Measurements from ENCODE around the gene CHTF18. TPM values are rescaled to one million over a fixed set of nuclear protein-coding genes. Genes with fewer than 3 reads are reported as not detected.
A peak's percentile ranks its signal among the peaks of the same experiment; 100 is the strongest.

CHTF18 gene
- total and polyA plus RNA-seq, 9 of the 15 experiments (the other 6 are each of a cell fraction or from before 2014, with no cell fraction given): 2.5 to 123 (median 17.0) TPM

DNA sequence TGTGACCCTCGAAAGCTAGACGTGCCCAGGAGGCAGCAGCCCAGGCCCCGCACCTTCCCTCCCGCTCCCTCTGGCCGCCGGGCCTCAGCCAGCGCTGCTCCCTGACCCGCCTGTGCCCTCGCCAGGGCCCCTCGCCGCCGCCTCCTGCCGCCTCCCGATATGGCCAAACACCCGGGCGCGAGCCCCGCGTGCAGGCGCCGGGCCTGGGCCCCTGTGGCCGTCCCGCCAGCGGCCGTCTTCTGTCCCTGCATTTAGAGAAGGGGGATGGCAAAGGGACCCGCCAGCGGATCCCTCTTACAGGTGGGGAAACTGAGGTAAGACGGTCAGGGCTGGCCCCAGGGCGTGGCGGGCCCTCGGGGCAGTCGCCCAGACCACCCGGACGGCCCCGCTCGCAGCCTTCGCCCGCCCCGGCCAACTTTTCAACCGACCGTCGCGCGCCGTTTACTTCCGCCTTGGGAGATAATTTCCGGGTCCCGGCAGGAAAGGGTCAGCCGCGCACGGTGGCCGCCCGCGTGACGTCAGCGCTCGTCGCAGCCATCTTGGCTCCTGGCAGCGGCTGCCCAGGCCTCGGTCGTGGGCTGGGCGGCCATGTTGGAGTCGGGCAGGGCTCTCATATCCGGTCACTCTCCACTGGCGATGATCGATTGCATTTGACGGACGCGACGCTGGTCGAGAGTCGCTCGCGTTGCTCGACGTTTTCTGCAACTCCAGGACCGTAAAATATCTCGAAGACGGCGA is 19.1 kb downstream of the CHTF18 start (continued):
- no peak for TF ChIP-seq ZBTB43 (CRISPR knock-in tag; IDR thresholded peaks at IDR 0.05)
- no peak for TF ChIP-seq PPARD (CRISPR knock-in tag; IDR thresholded peaks at IDR 0.05)
- TF ChIP-seq, protein P1, sequence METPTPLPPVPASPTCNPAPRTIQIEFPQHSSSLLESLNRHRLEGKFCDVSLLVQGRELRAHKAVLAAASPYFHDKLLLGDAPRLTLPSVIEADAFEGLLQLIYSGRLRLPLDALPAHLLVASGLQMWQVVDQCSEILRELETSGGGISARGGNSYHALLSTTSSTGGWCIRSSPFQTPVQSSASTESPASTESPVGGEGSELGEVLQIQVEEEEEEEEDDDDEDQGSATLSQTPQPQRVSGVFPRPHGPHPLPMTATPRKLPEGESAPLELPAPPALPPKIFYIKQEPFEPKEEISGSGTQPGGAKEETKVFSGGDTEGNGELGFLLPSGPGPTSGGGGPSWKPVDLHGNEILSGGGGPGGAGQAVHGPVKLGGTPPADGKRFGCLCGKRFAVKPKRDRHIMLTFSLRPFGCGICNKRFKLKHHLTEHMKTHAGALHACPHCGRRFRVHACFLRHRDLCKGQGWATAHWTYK (CRISPR knock-in tag; IDR thresholded peaks at IDR 0.05): 0 out of 2 replicates have a peak, but pooled peaks have one; percentile 71
- TF ChIP-seq RBBP5 (IDR thresholded peaks at IDR 0.05; ENCODE audit: borderline replicate concordance, insufficient read depth, low read length, poor library complexity, severe bottlenecking): peak; percentile 88
- TF ChIP-seq SIN3B (IDR thresholded peaks at IDR 0.05; ENCODE audit: low read depth): peak; percentile 82
- TF ChIP-seq SP2 (IDR thresholded peaks at IDR 0.05; ENCODE audit: extremely low read depth, low read depth, low read length, poor library complexity, severe bottlenecking): no peak
- TF ChIP-seq RCOR1 (IDR thresholded peaks at IDR 0.05; ENCODE audit: borderline replicate concordance in 1 of 2, low read depth in 2 of 2, low read length in 2 of 2): 0 out of 4 replicates have a peak, but pooled peaks of 1 of the 2 experiments have one; percentile 3
- TF ChIP-seq USF1 (CRISPR knock-in tag; IDR thresholded peaks at IDR 0.05): peak; percentile 39; the same call in 1 of the 2 replicates
- TF ChIP-seq ID3 (CRISPR knock-in tag; IDR thresholded peaks at IDR 0.05): no peak
- TF ChIP-seq ID3 (tag; IDR thresholded peaks at IDR 0.05): peak; percentile 77; the same call in 1 of the 2 replicates
- peak; percentile 56 for TF ChIP-seq NFIC (IDR thresholded peaks at IDR 0.05)
- TF ChIP-seq, protein P2, sequence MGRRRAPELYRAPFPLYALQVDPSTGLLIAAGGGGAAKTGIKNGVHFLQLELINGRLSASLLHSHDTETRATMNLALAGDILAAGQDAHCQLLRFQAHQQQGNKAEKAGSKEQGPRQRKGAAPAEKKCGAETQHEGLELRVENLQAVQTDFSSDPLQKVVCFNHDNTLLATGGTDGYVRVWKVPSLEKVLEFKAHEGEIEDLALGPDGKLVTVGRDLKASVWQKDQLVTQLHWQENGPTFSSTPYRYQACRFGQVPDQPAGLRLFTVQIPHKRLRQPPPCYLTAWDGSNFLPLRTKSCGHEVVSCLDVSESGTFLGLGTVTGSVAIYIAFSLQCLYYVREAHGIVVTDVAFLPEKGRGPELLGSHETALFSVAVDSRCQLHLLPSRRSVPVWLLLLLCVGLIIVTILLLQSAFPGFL (CRISPR knock-in tag; IDR thresholded peaks at IDR 0.05): peak; percentile 98; the same call in 1 of the 2 replicates
- TF ChIP-seq SP1 (CRISPR knock-in tag; IDR thresholded peaks at IDR 0.05): peak; percentile 81
- peak; percentile 30 for TF ChIP-seq U2AF1 (optimal IDR thresholded peaks at IDR 0.05; ENCODE audit: low read depth, low read length)
- TF ChIP-seq PHB (CRISPR knock-in tag; IDR thresholded peaks at IDR 0.05): no peak
- TF ChIP-seq NBN (IDR thresholded peaks at IDR 0.05; ENCODE audit: low read depth): peak; percentile 70; the same call in 1 of the 2 replicates
- peak; percentile 57; the same call in 1 of the 2 replicates for TF ChIP-seq CTBP1 (IDR thresholded peaks at IDR 0.05; ENCODE audit: borderline replicate concordance)
- peak; percentile 79 for TF ChIP-seq EP400 (IDR thresholded peaks at IDR 0.05)
- TF ChIP-seq, protein P3, sequence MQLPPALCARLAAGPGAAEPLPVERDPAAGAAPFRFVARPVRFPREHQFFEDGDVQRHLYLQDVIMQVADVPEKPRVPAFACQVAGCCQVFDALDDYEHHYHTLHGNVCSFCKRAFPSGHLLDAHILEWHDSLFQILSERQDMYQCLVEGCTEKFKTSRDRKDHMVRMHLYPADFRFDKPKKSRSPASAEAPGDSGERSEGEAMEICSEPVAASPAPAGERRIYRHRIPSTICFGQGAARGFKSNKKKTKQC (CRISPR knock-in tag; IDR thresholded peaks at IDR 0.05): peak; percentile 54
- peak in 1 of 2 experiments; percentile 26; a peak in 1 of 4 replicates for TF ChIP-seq NONO (IDR thresholded peaks at IDR 0.05; ENCODE audit: low read depth in 2 of 2, low read length in 1 of 2)
- TF ChIP-seq NR3C1 (CRISPR knock-in tag; IDR thresholded peaks at IDR 0.05): no peak
